B cell (primary cell): ENCODE results near the gene RAB26. TPM values are rescaled to one million over a fixed set of nuclear protein-coding genes. Genes with fewer than 3 reads are reported as not detected.

ENCODE experiments used
- ATAC-seq: fragments of 200-7000 bp; cut with Tn5 transposase; one replicate; pipeline ENCODE4 v1.10.0; 2021; ENCODE audit warnings: low read depth, mild to moderate bottlenecking, moderate number of reproducible peaks, moderate library complexity
- CTCF ChIA-PET: fragments of 350-600 bp; sonication (Branson Sonifier 250); formaldehyde crosslinking; loops from one replicate; lab custom pipeline; 2021; ENCODE audit warnings: antibody characterized with exemption, inconsistent platforms; lab: Charles Lee
- POLR2A ChIA-PET: fragments of 350-600 bp; sonication (Branson Sonifier 250); formaldehyde crosslinking; loops from one replicate; lab custom pipeline; 2021; ENCODE audit warnings: antibody characterized with exemption; lab: Charles Lee
- DNase-seq: peaks from one replicate; pipeline ENCODE4 v3.0.0; 2013
- H2AFZ ChIP-seq: 2 replicates; pipeline ENCODE4 v1.6.1; 2012; ENCODE audit warnings: mild to moderate bottlenecking, low read depth, low read length; ENCODE audit not compliant: insufficient read depth, poor library complexity, severe bottlenecking
- H3K27ac ChIP-seq, 2 donors: 1 replicate in 1 of 2; 2 replicates in 1 of 2; pipeline ENCODE4 v1.5.1; 2012 to 2013; ENCODE audit warnings: low read length in 2 of 2, mild to moderate bottlenecking in 2 of 2, moderate library complexity in 1 of 2
- H3K27me3 ChIP-seq, 4 experiments: fragments of 200-600 bp in 1 of 4; sonication (generic) in 1 of 4; replicated peaks in 1 of 4; 1 replicate in 2 of 4; 2 replicates in 2 of 4; pipeline versions ENCODE4 v1.6.1 to v1.7.0; 2013 to 2016; ENCODE audit warnings: low read length in 3 of 4, mild to moderate bottlenecking in 2 of 4, mixed read lengths in 1 of 4, moderate library complexity in 1 of 4; ENCODE audit not compliant: insufficient read depth in 4 of 4, control insufficient read depth in 3 of 4; ENCODE audit errors: control extremely low read depth in 1 of 4
- H3K36me3 ChIP-seq, 2 experiments: replicated peaks in 1 of 2; 1 replicate in 1 of 2; 2 replicates in 1 of 2; pipeline versions ENCODE4 v1.6.1 to v1.7.1; 2013; ENCODE audit warnings: low read length in 1 of 2; ENCODE audit not compliant: insufficient read depth in 2 of 2, control insufficient read depth in 1 of 2; ENCODE audit errors: control extremely low read depth in 1 of 2, extremely low read depth in 1 of 2
- H3K4me1 ChIP-seq, 2 donors: fragments of 200-600 bp in 1 of 2; sonication (generic) in 1 of 2; 1 replicate in 1 of 2; 2 replicates in 1 of 2; pipeline versions ENCODE4 v1.5.1 to v1.6.1; 2013 to 2017; ENCODE audit warnings: low read length in 2 of 2; ENCODE audit not compliant: control insufficient read depth in 2 of 2, insufficient read depth in 2 of 2
- H3K4me2 ChIP-seq: replicated peaks from 2 replicates; pipeline ENCODE3; 2012; ENCODE audit warnings: mild to moderate bottlenecking, low read depth, low read length; ENCODE audit not compliant: poor library complexity, severe bottlenecking
- H3K4me3 ChIP-seq, 5 experiments: fragments of 200-600 bp in 1 of 5; sonication (generic) in 1 of 5; 1 replicate in 3 of 5; 2 replicates in 2 of 5; pipeline versions ENCODE4 v1.5.1 to v1.7.0; 2011 to 2016; ENCODE audit warnings: low read length in 4 of 5, mild to moderate bottlenecking in 4 of 5, low read depth in 2 of 5, control low read depth in 1 of 5, moderate library complexity in 1 of 5; ENCODE audit not compliant: insufficient read depth in 1 of 5; ENCODE audit errors: control extremely low read depth in 1 of 5, extremely low read depth in 1 of 5
- H3K79me2 ChIP-seq: fragments of 200-600 bp; sonication (generic); one replicate; pipeline ENCODE4 v1.6.0; 2016; ENCODE audit warnings: low read length; ENCODE audit not compliant: control insufficient read depth, insufficient read depth
- H3K9ac ChIP-seq: fragments of 200-600 bp; sonication (generic); 2 replicates; pipeline ENCODE4 v1.6.1; 2017; ENCODE audit warnings: mild to moderate bottlenecking, low read length, moderate library complexity
- H3K9me3 ChIP-seq, 3 donors: one replicate each; pipeline versions ENCODE4 v1.6.1 to v1.7.1; 2013; ENCODE audit warnings: low read length in 2 of 3; ENCODE audit not compliant: control insufficient read depth in 2 of 3, insufficient read depth in 1 of 3; ENCODE audit errors: control extremely low read depth in 1 of 3
- H4K20me1 ChIP-seq: 2 replicates; pipeline ENCODE4 v1.6.0; 2012; ENCODE audit warnings: mild to moderate bottlenecking, low read length; ENCODE audit not compliant: insufficient read depth, control insufficient read depth, poor library complexity, severe bottlenecking
- H3K27ac Mint-ChIP-seq: one replicate; pipeline ENCODE4 v1.8.0; 2021; ENCODE audit warnings: mixed read lengths
- H3K27me3 Mint-ChIP-seq: one replicate; pipeline ENCODE4 v1.8.0; 2021; ENCODE audit warnings: mixed read lengths
- H3K4me1 Mint-ChIP-seq: one replicate; pipeline ENCODE4 v1.8.0; 2021; ENCODE audit warnings: mixed read lengths
- H3K4me3 Mint-ChIP-seq: one replicate; pipeline ENCODE4 v1.8.0; 2021; ENCODE audit warnings: mixed read lengths
- H3K9me3 Mint-ChIP-seq: one replicate; pipeline ENCODE4 v1.8.0; 2022; ENCODE audit warnings: mixed read lengths; ENCODE audit not compliant: insufficient read depth
- CTCF ChIP-seq: fragments of 200-600 bp; IDR thresholded peaks from one replicate; pipeline ENCODE4 v1.8.0; 2022; ENCODE audit warnings: antibody characterized with exemption, mild to moderate bottlenecking
- EZH2 ChIP-seq: IDR thresholded peaks from 2 replicates; pipeline ENCODE4 v1.6.1; 2012; ENCODE audit warnings: borderline replicate concordance, low read depth, mild to moderate bottlenecking, moderate library complexity, low read length; ENCODE audit not compliant: insufficient read depth, poor library complexity, severe bottlenecking
- WGBS: methylation state at CpG from one replicate; pipeline ENCODE4 v1.1.5; 2013; ENCODE audit warnings: missing lambda C conversion rate; ENCODE audit not compliant: insufficient coverage; 5-methylcytosine and 5-hydroxymethylcytosine counted together
- intact Hi-C: fragments of 100-400 bp; cut with micrococcal nuclease; formaldehyde crosslinking; loops from one replicate; pipeline ENCODE4 v1.10.0; 2022
- polyA plus RNA-seq: library from polyadenylated mRNA; depleted of rRNA; stranded (reverse); fragments of >200 nt; gene quantifications from 2 replicates; pipeline ENCODE4 v1.2.3, GENCODE V29; 2012
- total RNA-seq, 2 donors: library from RNA; stranded (reverse); fragments of 120-200 nt in 1 of 2; gene quantifications; 1 replicate in 1 of 2; 2 replicates in 1 of 2; pipeline versions ENCODE4 v1.2.3 to v1.2.4, GENCODE V29; 2013 to 2022

RAB26 gene
- total and polyA plus RNA-seq, 2 donors (not counting 1 experiment from before 2014, with no cell fraction given), result 0.62 to 1.2 TPM

GRCh38 chr16:2157480-2158261, 9.2 kb downstream of the RAB26 start:
- intact Hi-C loops, result loop anchor here (5.0 to 10.0 kb wide), 2 partner anchors 110 to 747 kb away; partner anchors contain the start of gene RNPS1
- H3K27ac ChIP-seq, result no peak overlapping the region
- no peak overlapping the region for H3K27ac Mint-ChIP-seq
- H3K27me3 ChIP-seq, result no peaks in the 10 kb centered on the region
- peaks cover 79% of the 10 kb centered on the region for H4K20me1 ChIP-seq
- no peak overlapping the region for H2AFZ ChIP-seq
- 99% methylated on average over 26 of the region's 27 CpGs for WGBS
- peak overlapping the region; percentile 86 for H3K4me2 ChIP-seq
- CTCF ChIA-PET, result interaction anchor here (0.5 to 0.8 kb wide), 2 partner anchors 17 to 358 kb away, joined by 3 to 5 read pairs; no protein-coding TSS in a partner anchor
- no peak for ATAC-seq
- H3K4me1 ChIP-seq, result peaks cover 28 to 62% of the 10 kb centered on the region in 2 donors
- H3K4me3 ChIP-seq, result no peak overlapping the region
- DNase-seq, result no peak
- no peaks in the 10 kb centered on the region for H3K27me3 Mint-ChIP-seq
- no peak for TF ChIP-seq CTCF
- no peak for TF ChIP-seq EZH2
- peaks cover 90% of the 10 kb centered on the region for H3K79me2 ChIP-seq
- H3K9me3 Mint-ChIP-seq, result no peaks in the 10 kb centered on the region
- peaks cover 59% of the 10 kb centered on the region for H3K4me1 Mint-ChIP-seq
- POLR2A ChIA-PET, result no interaction called here
- no peaks in the 10 kb centered on the region for H3K9me3 ChIP-seq
- H3K4me3 Mint-ChIP-seq, result peak overlapping the region; percentile 93
- H3K36me3 ChIP-seq, result peaks cover 0 to 12% of the 10 kb centered on the region in 2 experiments
- H3K9ac ChIP-seq, result no peak overlapping the region

- peaks cover 22 to 56% of the 10 kb centered on the region in 2 donors for H3K4me1 ChIP-seq
- no peak for DNase-seq
- CTCF ChIA-PET, result interaction anchor here (0.8 kb wide), 1 partner anchor 18 kb away, joined by 3 read pairs; no protein-coding TSS in a partner anchor
- no peaks in the 10 kb centered on the region for H3K27me3 ChIP-seq
- intact Hi-C loops, result loop anchor here (5.0 to 10.0 kb wide), 2 partner anchors 109 to 747 kb away; partner anchors contain the start of gene RNPS1
- 96% methylated on average over 15 of the region's 15 CpGs for WGBS
- Mint-ChIP-seq H3K27ac (no peak overlapping the region), H3K4me1 (peaks cover 53% of the 10 kb centered on the region), H3K9me3 (no peaks in the 10 kb centered on the region), H3K4me3 (peak overlapping the region; percentile 7), H3K27me3 (no peaks in the 10 kb centered on the region)
- H3K27ac ChIP-seq, result no peak overlapping the region
- no peak overlapping the region for H3K9ac ChIP-seq
- POLR2A ChIA-PET, result no interaction called here
- H3K4me3 ChIP-seq, result no peak overlapping the region
- peaks cover 90% of the 10 kb centered on the region for H3K79me2 ChIP-seq
- H3K36me3 ChIP-seq, result peaks cover 0 to 7% of the 10 kb centered on the region in 2 experiments
- no peak overlapping the region for H3K4me2 ChIP-seq
- ATAC-seq, result no peak
- peaks cover 79% of the 10 kb centered on the region for H4K20me1 ChIP-seq
- TF ChIP-seq CTCF, result no peak
- TF ChIP-seq EZH2, result no peak
- H3K9me3 ChIP-seq, result no peaks in the 10 kb centered on the region
- H2AFZ ChIP-seq, result no peak overlapping the region
These were observed 9.8 kb downstream of the RAB26 start for GRCh38 chr16:2158262-2158638.
